GM23338 (cell line): ENCODE measurements around the gene APLNR.

Experiments
- EZH2phosphoT487 ChIP-seq: fragments of 200-600 bp; sonication (generic); IDR thresholded peaks from one replicate; pipeline ENCODE4 v1.8.1; 2018; ENCODE audit warnings: antibody characterized with exemption; ENCODE audit not compliant: unreplicated experiment
- POLR2AphosphoS5 ChIP-seq: IDR thresholded peaks from 2 replicates; pipeline ENCODE4 v1.6.1; 2016; ENCODE audit warnings: antibody characterized with exemption, low read depth
- ZNF331 ChIP-seq: fragments of 250-450 bp; sonication (Bioruptor Pico); IDR thresholded peaks from 2 replicates; pipeline ENCODE4 v1.5.0; 2020; ENCODE audit warnings: low read depth, mild to moderate bottlenecking, moderate library complexity
- TF ChIP-seq, protein P1 (sequence below), 2 experiments: fragments of 200-600 bp in 1 of 2; sonication (generic) in 1 of 2; conservative IDR thresholded peaks; 2 replicates each; pipeline versions ENCODE4 v1.5.1 to v1.6.1; 2016 to 2017; ENCODE audit warnings: antibody characterized with exemption in 2 of 2, low read depth in 2 of 2, mild to moderate bottlenecking in 2 of 2, moderate library complexity in 1 of 2
- TF ChIP-seq, protein P2 (sequence below): IDR thresholded peaks from one replicate; pipeline ENCODE4 v1.6.1; 2018; ENCODE audit warnings: antibody characterized with exemption; ENCODE audit not compliant: unreplicated experiment

DNA sequence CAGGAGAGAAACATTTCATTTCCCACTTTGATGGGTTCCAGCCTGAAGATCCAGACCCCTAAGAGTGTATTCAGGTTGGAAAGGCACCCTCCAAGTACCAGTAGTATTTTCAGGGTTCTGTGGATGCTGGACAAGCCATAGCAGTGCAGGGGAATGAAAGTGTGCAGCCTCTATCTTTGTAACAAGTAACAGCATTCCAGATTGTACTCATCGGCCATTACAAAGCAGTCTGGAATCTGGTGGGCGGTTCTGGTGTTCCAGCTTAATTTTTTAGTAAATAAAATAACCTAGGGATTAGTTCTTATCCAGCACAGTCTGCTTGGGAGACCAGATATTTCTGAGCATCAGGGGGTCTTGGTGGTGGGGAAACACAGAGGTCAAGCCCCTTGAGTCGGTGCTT lies 22.6 kb downstream of the APLNR start:
- TF ChIP-seq, protein P1, sequence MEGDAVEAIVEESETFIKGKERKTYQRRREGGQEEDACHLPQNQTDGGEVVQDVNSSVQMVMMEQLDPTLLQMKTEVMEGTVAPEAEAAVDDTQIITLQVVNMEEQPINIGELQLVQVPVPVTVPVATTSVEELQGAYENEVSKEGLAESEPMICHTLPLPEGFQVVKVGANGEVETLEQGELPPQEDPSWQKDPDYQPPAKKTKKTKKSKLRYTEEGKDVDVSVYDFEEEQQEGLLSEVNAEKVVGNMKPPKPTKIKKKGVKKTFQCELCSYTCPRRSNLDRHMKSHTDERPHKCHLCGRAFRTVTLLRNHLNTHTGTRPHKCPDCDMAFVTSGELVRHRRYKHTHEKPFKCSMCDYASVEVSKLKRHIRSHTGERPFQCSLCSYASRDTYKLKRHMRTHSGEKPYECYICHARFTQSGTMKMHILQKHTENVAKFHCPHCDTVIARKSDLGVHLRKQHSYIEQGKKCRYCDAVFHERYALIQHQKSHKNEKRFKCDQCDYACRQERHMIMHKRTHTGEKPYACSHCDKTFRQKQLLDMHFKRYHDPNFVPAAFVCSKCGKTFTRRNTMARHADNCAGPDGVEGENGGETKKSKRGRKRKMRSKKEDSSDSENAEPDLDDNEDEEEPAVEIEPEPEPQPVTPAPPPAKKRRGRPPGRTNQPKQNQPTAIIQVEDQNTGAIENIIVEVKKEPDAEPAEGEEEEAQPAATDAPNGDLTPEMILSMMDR (conservative IDR thresholded peaks at IDR 0.05; ENCODE audit: low read depth in 2 of 2) = no peak
- TF ChIP-seq, protein P2, sequence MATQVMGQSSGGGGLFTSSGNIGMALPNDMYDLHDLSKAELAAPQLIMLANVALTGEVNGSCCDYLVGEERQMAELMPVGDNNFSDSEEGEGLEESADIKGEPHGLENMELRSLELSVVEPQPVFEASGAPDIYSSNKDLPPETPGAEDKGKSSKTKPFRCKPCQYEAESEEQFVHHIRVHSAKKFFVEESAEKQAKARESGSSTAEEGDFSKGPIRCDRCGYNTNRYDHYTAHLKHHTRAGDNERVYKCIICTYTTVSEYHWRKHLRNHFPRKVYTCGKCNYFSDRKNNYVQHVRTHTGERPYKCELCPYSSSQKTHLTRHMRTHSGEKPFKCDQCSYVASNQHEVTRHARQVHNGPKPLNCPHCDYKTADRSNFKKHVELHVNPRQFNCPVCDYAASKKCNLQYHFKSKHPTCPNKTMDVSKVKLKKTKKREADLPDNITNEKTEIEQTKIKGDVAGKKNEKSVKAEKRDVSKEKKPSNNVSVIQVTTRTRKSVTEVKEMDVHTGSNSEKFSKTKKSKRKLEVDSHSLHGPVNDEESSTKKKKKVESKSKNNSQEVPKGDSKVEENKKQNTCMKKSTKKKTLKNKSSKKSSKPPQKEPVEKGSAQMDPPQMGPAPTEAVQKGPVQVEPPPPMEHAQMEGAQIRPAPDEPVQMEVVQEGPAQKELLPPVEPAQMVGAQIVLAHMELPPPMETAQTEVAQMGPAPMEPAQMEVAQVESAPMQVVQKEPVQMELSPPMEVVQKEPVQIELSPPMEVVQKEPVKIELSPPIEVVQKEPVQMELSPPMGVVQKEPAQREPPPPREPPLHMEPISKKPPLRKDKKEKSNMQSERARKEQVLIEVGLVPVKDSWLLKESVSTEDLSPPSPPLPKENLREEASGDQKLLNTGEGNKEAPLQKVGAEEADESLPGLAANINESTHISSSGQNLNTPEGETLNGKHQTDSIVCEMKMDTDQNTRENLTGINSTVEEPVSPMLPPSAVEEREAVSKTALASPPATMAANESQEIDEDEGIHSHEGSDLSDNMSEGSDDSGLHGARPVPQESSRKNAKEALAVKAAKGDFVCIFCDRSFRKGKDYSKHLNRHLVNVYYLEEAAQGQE = no peak
- TF ChIP-seq EZH2phosphoT487 = no peak
- TF ChIP-seq POLR2AphosphoS5 = no peak
- TF ChIP-seq ZNF331 (CRISPR knock-in tag) = no peak
